Measurements from ENCODE around the gene SLC9A8. TPM values are rescaled to one million over a fixed set of nuclear protein-coding genes. Genes with fewer than 3 reads are reported as not detected.

SLC9A8 gene
- total RNA-seq, 6 experiments from 2014 or later, result 7.1 to 8.0 (median 7.4) TPM

GRCh38 chr20:49843139-49843538 is 30.5 kb downstream of the SLC9A8 start:
- H3K27ac Mint-ChIP-seq, result no peak overlapping the region
- H3K9me3 Mint-ChIP-seq, result no peaks in the 10 kb centered on the region
- H3K4me1 Mint-ChIP-seq (ENCODE audit: low read depth), result peaks cover 6% of the 10 kb centered on the region

GRCh38 chr20:49843770-49844380 is 31.2 kb downstream of the SLC9A8 start:
- peaks cover 13% of the 10 kb centered on the region for H3K36me3 Mint-ChIP-seq (ENCODE audit: low read depth)
- peaks cover 6% of the 10 kb centered on the region for H3K4me1 Mint-ChIP-seq (ENCODE audit: low read depth)
- no peak for TF ChIP-seq CTCF (IDR thresholded peaks at IDR 0.05)
- DNase-seq, result no peak
- H3K27me3 Mint-ChIP-seq (ENCODE audit: insufficient read depth), result no peaks in the 10 kb centered on the region
- no peak overlapping the region for H3K4me3 Mint-ChIP-seq
- no peaks in the 10 kb centered on the region for H3K9me3 Mint-ChIP-seq
- no peak overlapping the region for H3K27ac Mint-ChIP-seq

More at GRCh38 chr20:49843139-49843538, 30.5 kb downstream of the SLC9A8 start:
- TF ChIP-seq CTCF (IDR thresholded peaks at IDR 0.05), result no peak
- DNase-seq, result no peak
- Mint-ChIP-seq H3K4me3 (no peak overlapping the region), H3K27me3 (ENCODE audit: insufficient read depth) (no peaks in the 10 kb centered on the region), H3K36me3 (ENCODE audit: low read depth) (peaks cover 9% of the 10 kb centered on the region)

GRCh38 chr20:49845060-49845459 is 32.4 kb downstream of the SLC9A8 start:
- Mint-ChIP-seq H3K27ac (no peak overlapping the region), H3K4me3 (no peak overlapping the region), H3K9me3 (no peaks in the 10 kb centered on the region), H3K36me3 (ENCODE audit: low read depth) (peaks cover 16% of the 10 kb centered on the region), H3K27me3 (ENCODE audit: insufficient read depth) (no peaks in the 10 kb centered on the region), H3K4me1 (ENCODE audit: low read depth) (peaks cover 6% of the 10 kb centered on the region)
- no peak for TF ChIP-seq CTCF (IDR thresholded peaks at IDR 0.05)
- DNase-seq, result no peak

GRCh38 chr20:49846206-49846807 is 33.7 kb downstream of the SLC9A8 start:
- H3K36me3 Mint-ChIP-seq (ENCODE audit: low read depth), result peaks cover 16% of the 10 kb centered on the region
- H3K4me3 Mint-ChIP-seq, result no peak overlapping the region
- no peak overlapping the region for H3K27ac Mint-ChIP-seq
- no peaks in the 10 kb centered on the region for H3K9me3 Mint-ChIP-seq
- peak; percentile 85 for TF ChIP-seq CTCF (IDR thresholded peaks at IDR 0.05)
- peaks cover 18% of the 10 kb centered on the region for H3K4me1 Mint-ChIP-seq (ENCODE audit: low read depth)
- peak; percentile 55 for DNase-seq
- no peaks in the 10 kb centered on the region for H3K27me3 Mint-ChIP-seq (ENCODE audit: insufficient read depth)

GRCh38 chr20:49850463-49851230 is 38.0 kb downstream of the SLC9A8 start:
- no peak for TF ChIP-seq CTCF (IDR thresholded peaks at IDR 0.05)
- Mint-ChIP-seq H3K36me3 (ENCODE audit: low read depth) (peaks cover 11% of the 10 kb centered on the region), H3K27ac (peak overlapping the region; percentile 52; the same call in 1 of the 2 replicates), H3K4me1 (ENCODE audit: low read depth) (peaks cover 26% of the 10 kb centered on the region), H3K4me3 (no peak overlapping the region), H3K9me3 (no peaks in the 10 kb centered on the region), H3K27me3 (ENCODE audit: insufficient read depth) (no peaks in the 10 kb centered on the region)
- DNase-seq, result peak; percentile 20

Measured in HFFc6 (cell line).